LNCaP clone FGC (cell line): ENCODE measurements around the gene UBE2K.
"Not testable (repeated sequence)": the region's sequence is repeated elsewhere in the genome, so short reads cannot be mapped to it uniquely, and the experiment has no call there.

ENCODE experiments used
- DNase-seq: peaks from one replicate; pipeline ENCODE4 v3.0.0-alpha.2; 2011; ENCODE audit warnings: low read depth
- H3K4me3 ChIP-seq: 2 replicates; pipeline ENCODE4 v1.5.1; 2011; ENCODE audit warnings: mild to moderate bottlenecking, low read depth, low read length, control low read depth
- TF ChIP-seq, protein P1 (sequence below): IDR thresholded peaks from 2 replicates; pipeline ENCODE4 v1.5.1; 2012; ENCODE audit warnings: mild to moderate bottlenecking; ENCODE audit not compliant: control insufficient read depth, insufficient read depth; ENCODE audit errors: extremely low read depth

The UBE2K gene

DNA sequence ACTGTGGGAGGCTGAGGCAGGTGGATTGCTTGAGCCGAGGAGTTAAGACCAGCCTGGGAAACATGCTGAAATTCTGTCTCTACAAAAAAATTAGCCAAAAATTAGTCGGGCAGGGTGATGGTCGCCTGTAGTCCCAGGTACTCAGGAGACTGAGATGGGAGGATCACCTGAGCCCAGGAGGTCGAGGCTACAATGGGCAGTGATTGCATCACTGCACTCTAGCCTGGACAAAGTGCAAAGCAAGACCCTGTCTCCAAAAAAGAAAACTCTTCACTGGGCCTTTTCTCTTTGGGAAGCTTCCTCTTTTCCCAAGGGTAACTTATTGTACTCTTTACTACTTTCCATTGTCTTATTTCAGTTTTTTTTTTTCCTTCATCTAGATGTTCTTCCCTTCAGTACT is 88.9 kb downstream of the UBE2K start:
- DNase-seq, result no peak
- H3K4me3 ChIP-seq, result no peak overlapping the region

DNA sequence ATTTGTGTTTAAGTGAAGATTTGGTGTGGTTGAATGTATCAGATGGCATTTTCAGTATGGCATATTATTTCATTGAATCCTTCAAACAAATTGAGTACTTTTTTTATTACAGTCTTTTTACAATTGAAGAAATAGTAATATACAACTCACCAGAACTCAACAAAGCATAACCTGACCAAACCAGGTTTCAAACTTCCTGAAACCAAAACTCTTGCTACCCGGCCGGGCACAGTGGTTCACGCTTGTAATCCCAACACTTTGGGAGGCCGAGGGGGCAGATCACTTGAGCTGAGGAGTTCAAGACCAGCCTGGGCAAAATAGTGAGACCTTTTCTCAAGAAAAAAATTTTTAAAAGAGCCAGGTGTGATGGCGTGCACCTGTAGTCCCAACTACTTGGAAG is 94.2 kb downstream of the UBE2K start:
- no peak for DNase-seq
- TF ChIP-seq, protein P1, sequence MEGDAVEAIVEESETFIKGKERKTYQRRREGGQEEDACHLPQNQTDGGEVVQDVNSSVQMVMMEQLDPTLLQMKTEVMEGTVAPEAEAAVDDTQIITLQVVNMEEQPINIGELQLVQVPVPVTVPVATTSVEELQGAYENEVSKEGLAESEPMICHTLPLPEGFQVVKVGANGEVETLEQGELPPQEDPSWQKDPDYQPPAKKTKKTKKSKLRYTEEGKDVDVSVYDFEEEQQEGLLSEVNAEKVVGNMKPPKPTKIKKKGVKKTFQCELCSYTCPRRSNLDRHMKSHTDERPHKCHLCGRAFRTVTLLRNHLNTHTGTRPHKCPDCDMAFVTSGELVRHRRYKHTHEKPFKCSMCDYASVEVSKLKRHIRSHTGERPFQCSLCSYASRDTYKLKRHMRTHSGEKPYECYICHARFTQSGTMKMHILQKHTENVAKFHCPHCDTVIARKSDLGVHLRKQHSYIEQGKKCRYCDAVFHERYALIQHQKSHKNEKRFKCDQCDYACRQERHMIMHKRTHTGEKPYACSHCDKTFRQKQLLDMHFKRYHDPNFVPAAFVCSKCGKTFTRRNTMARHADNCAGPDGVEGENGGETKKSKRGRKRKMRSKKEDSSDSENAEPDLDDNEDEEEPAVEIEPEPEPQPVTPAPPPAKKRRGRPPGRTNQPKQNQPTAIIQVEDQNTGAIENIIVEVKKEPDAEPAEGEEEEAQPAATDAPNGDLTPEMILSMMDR, result no peak
- no peak overlapping the region for H3K4me3 ChIP-seq

More for the DNA sequence above, 88.9 kb downstream of the UBE2K start:
- TF ChIP-seq, protein P1, result no peak

DNA sequence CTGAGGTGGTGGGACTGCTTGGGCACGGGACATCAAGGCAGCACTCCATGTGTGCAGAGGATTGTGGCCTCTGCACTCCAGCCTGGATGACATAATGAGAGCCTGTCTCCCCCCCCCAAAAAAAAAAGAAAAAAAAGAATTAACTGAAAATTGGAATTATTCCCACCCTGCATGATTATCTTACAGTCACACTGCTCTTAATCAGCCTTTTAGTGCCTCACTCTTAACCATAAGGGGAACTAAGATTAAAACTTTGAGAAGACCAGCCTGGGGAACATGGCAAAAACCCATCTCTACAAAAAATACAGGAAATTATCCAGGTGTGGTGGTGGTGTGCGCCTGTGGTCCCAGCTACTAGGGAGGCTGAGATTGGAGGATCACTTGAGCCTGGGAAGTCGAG is 94.6 kb downstream of the UBE2K start:
- no peak for DNase-seq
- no peak overlapping the region for H3K4me3 ChIP-seq
- TF ChIP-seq, protein P1, result no peak

DNA sequence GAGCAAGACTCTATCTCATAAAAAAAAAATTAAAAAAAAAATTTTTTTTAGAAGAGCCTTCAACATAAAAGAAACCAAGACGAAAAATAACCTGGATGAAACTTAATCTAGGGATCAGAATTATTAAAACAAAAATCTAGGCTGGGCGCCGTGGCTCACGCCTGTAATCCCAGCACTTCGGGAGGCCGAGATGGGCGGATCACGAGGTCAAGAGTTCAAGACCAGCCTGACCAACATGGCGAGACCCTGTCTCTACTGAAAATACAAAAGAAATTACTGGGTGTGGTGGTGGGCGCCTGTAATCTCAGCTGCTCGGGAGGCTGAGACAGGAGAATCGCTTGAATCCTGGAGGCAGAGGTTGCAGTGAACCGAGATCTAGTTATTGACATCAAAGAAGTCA is 95.0 kb downstream of the UBE2K start:
- DNase-seq, H3K4me3 ChIP-seq: not testable (repeated sequence)

DNA sequence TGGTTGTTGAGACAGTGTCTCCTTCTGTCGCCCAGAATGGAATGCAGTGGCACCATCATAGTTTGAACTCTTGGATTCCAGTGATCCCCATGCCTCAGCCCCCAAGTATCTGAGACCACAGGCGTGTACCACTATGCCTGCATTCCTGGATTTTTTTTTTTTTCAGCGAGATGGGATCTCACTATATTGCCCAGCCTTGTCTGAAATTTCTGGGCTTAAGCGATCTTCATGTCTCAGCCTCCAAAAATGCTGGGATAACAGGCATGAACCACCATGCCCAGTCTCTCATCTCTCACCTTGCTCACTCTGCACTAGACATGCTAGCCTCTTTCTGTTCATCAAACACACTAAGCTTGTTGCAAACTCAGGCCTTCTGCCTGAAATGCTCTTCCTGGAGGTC is 104.1 kb downstream of the UBE2K start:
- no peak for DNase-seq
- H3K4me3 ChIP-seq, result no peak overlapping the region
- TF ChIP-seq, protein P1, result no peak

DNA sequence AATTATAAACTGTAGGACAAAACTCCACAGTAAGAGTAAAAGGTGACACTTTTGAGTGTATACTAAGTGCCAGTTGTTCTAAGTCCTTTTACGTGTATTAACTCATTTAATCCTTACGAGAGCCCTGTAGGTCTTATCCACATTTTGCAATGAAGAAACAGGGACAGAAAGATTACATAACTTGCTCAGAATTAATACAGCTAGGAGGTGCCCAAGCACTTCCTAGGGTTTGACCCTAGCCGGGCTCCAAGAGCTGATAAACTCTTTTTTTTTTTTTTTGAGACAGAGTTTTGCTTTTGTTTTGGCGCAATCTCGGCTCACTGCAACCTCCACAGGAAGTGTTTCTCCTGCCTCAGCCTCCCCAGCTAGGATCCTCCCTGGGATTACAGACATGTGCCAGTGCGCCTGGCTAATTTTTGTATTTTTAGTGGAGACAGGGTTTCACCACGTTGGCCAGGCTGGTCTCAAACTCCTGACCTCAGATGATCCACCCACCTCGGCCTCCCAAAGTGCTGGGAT is 110.4 kb downstream of the UBE2K start:
- H3K4me3 ChIP-seq, result no peak overlapping the region
- TF ChIP-seq, protein P1, result no peak
- DNase-seq, result no peak

DNA sequence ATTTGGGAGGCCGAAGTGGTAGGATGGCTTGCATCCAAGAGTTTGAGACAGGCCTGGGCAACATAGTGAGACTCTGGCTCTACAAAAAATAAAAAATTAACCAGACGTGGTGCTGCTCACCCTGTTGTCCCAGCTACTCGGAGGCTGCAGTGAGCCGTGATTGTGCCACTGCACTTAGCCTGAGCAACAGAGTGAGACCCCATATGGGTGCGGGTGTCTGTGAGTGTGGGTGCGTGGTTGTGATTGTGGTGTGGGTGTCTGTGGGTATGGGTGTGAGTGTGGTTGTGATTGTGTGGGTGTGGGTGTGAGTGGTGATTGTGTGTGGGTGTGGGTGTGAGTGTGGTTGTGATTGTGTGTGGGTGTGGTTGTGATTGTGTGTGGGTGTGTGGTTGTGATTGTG is 114.6 kb downstream of the UBE2K start:
- TF ChIP-seq, protein P1, result no peak
- DNase-seq, result no peak

DNA sequence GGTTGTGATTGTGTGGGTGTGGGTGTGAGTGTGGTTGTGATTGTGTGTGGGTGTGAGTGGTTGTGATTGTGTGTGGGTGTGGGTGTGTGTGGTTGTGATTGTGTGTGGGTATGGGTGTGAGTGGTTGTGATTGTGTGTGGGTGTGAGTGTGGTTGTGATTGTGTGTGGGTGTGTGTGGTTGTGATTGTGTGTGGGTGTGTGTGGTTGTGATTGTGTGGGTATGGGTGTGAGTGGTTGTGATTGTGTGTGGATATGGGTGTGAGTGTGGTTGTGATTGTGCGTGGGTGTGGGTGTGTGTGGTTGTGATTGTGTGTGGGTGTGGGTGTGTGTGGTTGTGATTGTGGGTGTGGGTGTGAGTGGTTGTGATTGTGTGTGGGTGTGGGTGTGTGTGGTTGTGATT is 115.1 kb downstream of the UBE2K start:
- not testable (repeated sequence) for H3K4me3 ChIP-seq, DNase-seq

More for the DNA sequence above, 114.6 kb downstream of the UBE2K start:
- H3K4me3 ChIP-seq, result no peak overlapping the region

DNA sequence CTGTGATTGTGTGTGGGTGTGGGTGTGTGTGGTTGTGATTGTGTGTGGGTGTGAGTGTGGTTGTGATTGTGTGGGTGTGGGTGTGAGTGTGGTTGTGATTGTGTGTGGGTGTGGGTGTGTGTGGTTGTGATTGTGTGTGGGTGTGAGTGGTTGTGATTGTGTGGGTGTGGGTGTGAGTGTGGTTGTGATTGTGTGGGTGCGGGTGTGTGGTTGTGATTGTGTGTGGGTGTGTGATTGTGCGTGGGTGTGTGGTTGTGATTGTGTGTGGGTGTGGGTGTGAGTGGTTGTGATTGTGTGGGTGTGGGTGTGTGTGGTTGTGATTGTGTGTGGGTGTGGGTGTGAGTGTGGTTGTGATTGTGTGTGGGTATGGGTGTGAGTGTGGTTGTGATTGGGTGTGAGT is 115.8 kb downstream of the UBE2K start:
- DNase-seq, H3K4me3 ChIP-seq: not testable (repeated sequence)
